ENCODE data around the gene MAML3.

MAML3 gene

GRCh38 chr4:139957065-139957464, 196.9 kb downstream of the MAML3 start:
- Histone ChIP-seq H3K9me3 (ENCODE audit: control insufficient read depth, insufficient read depth, low read length) (no peaks in the 10 kb centered on the region), H3K4me3 (ENCODE audit: low read length) (no peak overlapping the region), H3K4me2 (ENCODE audit: low read length) (peak overlapping the region; percentile 23), H3F3A (ENCODE audit: control insufficient read depth, insufficient read depth) (no peaks in the 10 kb centered on the region), H3K79me2 (ENCODE audit: control insufficient read depth, low read length) (peaks cover 2% of the 10 kb centered on the region; the same call in 1 of the 2 replicates), H3K9me2 (replicated peaks; ENCODE audit: control insufficient read depth, low read length) (no peaks in the 10 kb centered on the region), H4K20me1 (ENCODE audit: control insufficient read depth, insufficient read depth, low read depth, low read length) (no peaks in the 10 kb centered on the region), H3K27me3 (ENCODE audit: control insufficient read depth, low read length) (no peaks in the 10 kb centered on the region), H3K4me1 (ENCODE audit: control insufficient read depth, low read length) (peaks cover 32% of the 10 kb centered on the region), H3K36me3 (ENCODE audit: control insufficient read depth, low read length) (no peaks in the 10 kb centered on the region), H3K27ac (ENCODE audit: low read depth, low read length) (no peak overlapping the region)
- no peak for TF ChIP-seq CTCF (IDR thresholded peaks at IDR 0.05; ENCODE audit: low read depth, low read length, poor library complexity, severe bottlenecking)
- TF ChIP-seq EZH2phosphoT487 (IDR thresholded peaks at IDR 0.05; ENCODE audit: borderline replicate concordance, low read length) = no peak

GRCh38 chr4:139956507-139957017, 197.4 kb downstream of the MAML3 start:
- Histone ChIP-seq H3K4me3 (ENCODE audit: low read length) (no peak overlapping the region), H4K20me1 (ENCODE audit: control insufficient read depth, insufficient read depth, low read depth, low read length) (no peaks in the 10 kb centered on the region), H3K9me2 (replicated peaks; ENCODE audit: control insufficient read depth, low read length) (no peaks in the 10 kb centered on the region), H3K27me3 (ENCODE audit: control insufficient read depth, low read length) (no peaks in the 10 kb centered on the region), H3K79me2 (ENCODE audit: control insufficient read depth, low read length) (peaks cover 2% of the 10 kb centered on the region; the same call in 1 of the 2 replicates), H3K4me1 (ENCODE audit: control insufficient read depth, low read length) (peaks cover 32% of the 10 kb centered on the region), H3K4me2 (ENCODE audit: low read length) (peak overlapping the region; percentile 23), H3F3A (ENCODE audit: control insufficient read depth, insufficient read depth) (no peaks in the 10 kb centered on the region), H3K36me3 (ENCODE audit: control insufficient read depth, low read length) (no peaks in the 10 kb centered on the region), H3K9me3 (ENCODE audit: control insufficient read depth, insufficient read depth, low read length) (no peaks in the 10 kb centered on the region), H3K27ac (ENCODE audit: low read depth, low read length) (no peak overlapping the region)
- no peak for TF ChIP-seq EZH2phosphoT487 (IDR thresholded peaks at IDR 0.05; ENCODE audit: borderline replicate concordance, low read length)
- TF ChIP-seq CTCF (IDR thresholded peaks at IDR 0.05; ENCODE audit: low read depth, low read length, poor library complexity, severe bottlenecking) = no peak

GRCh38 chr4:139955600-139955999, 198.4 kb downstream of the MAML3 start:
- H4K20me1 ChIP-seq (ENCODE audit: control insufficient read depth, insufficient read depth, low read depth, low read length) = no peaks in the 10 kb centered on the region
- H3K27me3 ChIP-seq (ENCODE audit: control insufficient read depth, low read length) = no peaks in the 10 kb centered on the region
- no peaks in the 10 kb centered on the region for H3K9me2 ChIP-seq (replicated peaks; ENCODE audit: control insufficient read depth, low read length)

More at GRCh38 chr4:139955600-139955999, 198.4 kb downstream of the MAML3 start:
- Histone ChIP-seq H3K27ac (ENCODE audit: low read depth, low read length) (no peak overlapping the region), H3K9me3 (ENCODE audit: control insufficient read depth, insufficient read depth, low read length) (peaks cover 3% of the 10 kb centered on the region), H3K79me2 (ENCODE audit: control insufficient read depth, low read length) (peaks cover 2% of the 10 kb centered on the region), H3F3A (ENCODE audit: control insufficient read depth, insufficient read depth) (no peaks in the 10 kb centered on the region), H3K4me2 (ENCODE audit: low read length) (no peak overlapping the region), H3K36me3 (ENCODE audit: control insufficient read depth, low read length) (peaks cover 1% of the 10 kb centered on the region; the same call in 1 of the 2 replicates), H3K4me1 (ENCODE audit: control insufficient read depth, low read length) (peaks cover 41% of the 10 kb centered on the region), H3K4me3 (ENCODE audit: low read length) (no peak overlapping the region)
- TF ChIP-seq EZH2phosphoT487 (IDR thresholded peaks at IDR 0.05; ENCODE audit: borderline replicate concordance, low read length) = no peak
- TF ChIP-seq CTCF (IDR thresholded peaks at IDR 0.05; ENCODE audit: low read depth, low read length, poor library complexity, severe bottlenecking) = no peak

All from DOHH2 (cell line).